HG02938 (cell line): ENCODE results near the gene PIP5K1B.

Source experiments
- ATAC-seq: cut with Tn5 transposase; IDR thresholded peaks from one replicate; pipeline ENCODE4 v1.9.1; 2021; ENCODE audit warnings: mild to moderate bottlenecking, moderate library complexity; ENCODE audit not compliant: unreplicated experiment

Gene PIP5K1B

DNA sequence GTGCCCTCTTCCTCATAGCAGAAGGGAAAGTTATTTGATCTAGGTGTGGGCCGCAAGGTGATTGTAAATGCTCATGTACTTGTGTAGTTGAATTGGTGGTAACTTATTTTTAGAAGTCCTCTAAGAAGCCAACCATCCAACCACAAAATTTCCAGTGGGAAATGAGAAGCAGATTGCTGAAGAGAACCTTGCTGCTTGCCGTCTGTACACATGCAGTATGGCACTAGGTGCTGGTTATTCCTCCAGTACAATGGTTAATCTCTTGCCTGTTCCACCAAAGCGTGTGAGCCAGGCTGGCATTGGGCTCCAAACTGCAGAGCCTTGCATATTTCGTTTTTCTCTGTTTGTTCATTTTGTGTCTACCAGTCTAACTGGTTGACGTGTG lies 28.0 kb downstream of the PIP5K1B start:
- ATAC-seq: no peak

DNA sequence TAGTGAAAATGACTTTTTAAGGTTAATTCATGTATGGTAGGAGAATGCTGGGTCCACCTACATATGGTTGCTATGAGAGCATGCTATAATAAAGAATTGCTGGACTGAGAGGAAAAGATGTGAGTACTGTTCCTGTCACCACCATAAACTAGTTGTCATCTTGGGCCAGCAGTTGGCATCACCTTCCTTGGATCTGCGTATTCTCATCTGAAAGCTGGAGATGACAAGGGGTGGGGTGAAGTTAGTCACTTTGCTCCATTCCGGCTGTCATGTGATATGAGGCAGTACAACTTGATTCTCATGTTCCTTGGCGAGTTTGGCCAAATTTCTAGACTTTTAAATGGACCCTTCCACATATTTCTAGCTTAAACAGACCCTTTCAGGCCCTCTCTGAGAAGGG lies 33.3 kb downstream of the PIP5K1B start:
- ATAC-seq: no peak

DNA sequence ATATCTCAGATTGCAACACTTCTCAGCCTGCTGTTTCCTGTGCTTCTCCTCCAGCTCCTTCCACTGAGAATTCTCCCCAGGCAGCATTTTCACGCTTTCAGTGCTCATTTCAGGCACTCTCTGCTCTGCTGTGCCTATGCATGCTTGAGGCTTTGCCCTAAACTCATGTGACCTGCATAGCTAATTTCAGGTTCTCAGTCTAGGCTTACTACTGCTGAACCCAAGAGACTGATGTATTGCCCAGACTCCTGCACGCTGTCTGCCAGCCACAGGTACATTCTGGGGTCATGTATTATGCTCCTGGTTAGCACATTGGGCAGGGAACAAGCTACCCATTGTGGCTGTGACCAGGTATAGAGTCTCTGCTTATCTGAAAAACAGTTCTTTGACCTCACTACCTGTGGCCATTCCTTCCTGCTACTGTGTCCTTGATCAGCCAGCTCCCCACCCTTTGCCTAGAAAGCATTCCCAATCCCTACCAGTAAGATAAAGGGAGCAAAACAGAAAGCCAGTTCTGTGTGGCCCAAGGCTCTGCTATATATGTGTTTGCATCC lies 34.7 kb downstream of the PIP5K1B start:
- no peak for ATAC-seq

DNA sequence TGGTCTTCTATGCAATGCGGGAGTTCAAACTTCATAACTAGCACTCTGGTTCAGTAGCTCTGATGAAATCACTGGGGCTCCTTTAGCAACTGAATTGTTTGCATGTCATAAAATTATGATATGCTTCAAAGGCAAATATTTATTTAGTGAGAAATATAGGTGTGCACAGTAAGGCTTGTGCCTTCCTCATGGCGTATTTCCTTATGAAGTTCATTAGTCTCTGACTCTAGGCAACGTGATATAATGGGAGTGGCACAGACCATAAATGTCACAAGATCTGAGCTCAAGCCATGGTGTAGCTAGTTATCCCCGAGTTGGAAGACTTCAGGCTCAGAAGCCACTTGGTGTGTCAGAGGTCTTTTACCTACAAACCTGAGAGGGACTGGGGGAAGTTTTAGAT lies 35.5 kb downstream of the PIP5K1B start:
- ATAC-seq: no peak

DNA sequence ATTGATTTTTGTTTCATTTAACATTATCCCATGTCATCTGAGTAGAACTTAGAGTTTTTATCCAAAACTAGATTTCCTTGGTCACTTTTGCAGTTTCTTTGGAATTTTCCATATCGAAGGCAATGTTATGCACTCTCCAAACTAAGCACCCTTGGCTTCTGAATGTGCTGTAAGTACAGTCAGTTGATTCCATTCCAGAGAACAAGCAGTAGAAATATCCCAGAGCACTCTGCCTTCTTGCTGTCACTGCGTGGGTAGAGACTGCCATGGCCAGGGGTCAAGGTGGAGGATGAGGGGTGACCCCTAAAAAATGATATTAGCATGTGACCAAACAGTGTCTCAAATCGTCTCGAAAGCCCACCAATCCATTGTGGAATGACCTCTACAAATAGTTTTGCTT lies 36.2 kb downstream of the PIP5K1B start:
- no peak for ATAC-seq

DNA sequence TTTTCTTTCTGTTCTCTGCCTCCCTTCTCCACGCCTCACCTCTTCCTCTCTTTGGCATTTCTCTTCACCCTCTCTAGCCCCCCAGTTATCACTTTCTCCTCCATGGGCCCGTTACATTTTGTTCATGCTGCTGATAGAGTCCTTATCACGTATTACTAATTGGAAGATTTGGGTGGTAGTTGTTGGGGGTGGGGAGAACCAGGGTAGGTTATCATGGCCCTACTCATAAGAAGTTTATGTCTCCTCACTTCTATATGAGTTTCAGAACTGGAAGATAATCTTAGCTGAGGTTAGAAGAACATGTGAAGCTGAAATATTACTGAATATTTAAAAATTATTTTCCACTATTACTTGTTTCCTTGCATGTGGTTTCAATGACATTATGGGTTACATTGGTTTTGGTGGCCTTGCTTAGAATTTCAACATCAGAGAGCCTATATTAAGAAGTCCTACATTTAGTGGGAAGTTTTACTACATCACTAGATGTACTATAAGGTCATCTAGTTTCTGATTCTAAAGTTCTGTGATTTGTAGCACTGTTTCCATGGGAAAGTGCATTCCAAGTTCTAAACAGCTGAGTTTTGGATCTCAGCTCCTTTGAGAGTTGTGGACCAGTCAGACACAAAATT lies 36.8 kb downstream of the PIP5K1B start:
- no peak for ATAC-seq

DNA sequence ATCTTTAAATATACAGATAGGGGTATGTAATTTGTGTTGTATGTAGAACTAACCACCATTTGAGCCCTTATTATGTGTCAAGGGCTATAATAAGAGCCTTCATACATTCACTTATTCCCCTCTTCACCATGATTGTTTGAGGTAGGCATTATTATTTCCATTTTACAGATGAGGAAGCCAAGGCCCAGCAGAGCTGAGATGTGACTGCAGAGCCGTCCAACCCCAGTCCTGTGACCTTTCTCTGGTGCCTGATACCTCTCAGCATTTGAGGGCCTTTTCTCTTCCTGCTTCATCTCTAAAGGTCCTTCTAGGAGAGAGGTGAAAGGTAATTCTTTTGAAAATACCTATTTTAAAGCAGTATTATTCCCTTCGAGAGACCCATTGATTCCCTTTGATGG lies 37.3 kb downstream of the PIP5K1B start:
- ATAC-seq: no peak

DNA sequence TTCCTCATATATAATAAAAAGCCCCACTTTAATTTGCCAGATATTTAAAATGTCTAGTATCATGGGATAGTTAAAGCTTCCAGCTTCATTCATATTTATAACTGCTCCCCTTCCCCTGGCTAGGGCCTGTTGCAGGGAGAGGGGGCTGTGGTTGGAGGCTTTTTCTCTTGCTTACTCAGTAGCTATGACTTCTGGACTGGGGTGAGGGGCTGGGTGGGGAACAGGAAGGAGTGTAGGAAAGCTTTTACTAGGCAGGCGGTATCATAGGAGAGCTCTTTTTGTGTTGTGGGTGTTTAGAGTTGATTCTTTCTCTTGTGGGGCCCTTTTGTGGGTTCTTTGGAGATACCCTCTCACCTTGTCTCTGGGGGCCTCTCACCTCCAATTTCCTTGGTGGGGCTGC lies 39.4 kb downstream of the PIP5K1B start:
- no peak for ATAC-seq

DNA sequence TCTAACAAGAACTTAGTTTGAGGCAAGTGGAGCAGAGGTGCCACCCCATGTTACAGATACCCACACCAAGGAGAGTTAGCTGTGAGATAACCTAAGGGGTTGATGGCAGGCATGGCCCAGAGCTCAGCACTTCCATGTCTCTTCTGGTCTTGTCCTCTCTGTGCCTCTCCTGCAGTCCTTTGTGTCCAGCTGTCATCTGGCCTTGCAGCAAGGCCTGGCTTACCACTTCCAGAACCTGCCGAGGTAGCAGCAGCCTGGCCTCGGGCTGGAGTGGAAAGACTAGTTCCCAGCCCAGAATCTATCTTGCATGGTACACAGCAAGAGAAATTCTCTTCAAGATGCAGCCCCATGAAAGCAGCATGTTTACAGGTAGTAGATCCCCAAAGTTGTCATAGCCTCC lies 41.5 kb downstream of the PIP5K1B start:
- no peak for ATAC-seq

DNA sequence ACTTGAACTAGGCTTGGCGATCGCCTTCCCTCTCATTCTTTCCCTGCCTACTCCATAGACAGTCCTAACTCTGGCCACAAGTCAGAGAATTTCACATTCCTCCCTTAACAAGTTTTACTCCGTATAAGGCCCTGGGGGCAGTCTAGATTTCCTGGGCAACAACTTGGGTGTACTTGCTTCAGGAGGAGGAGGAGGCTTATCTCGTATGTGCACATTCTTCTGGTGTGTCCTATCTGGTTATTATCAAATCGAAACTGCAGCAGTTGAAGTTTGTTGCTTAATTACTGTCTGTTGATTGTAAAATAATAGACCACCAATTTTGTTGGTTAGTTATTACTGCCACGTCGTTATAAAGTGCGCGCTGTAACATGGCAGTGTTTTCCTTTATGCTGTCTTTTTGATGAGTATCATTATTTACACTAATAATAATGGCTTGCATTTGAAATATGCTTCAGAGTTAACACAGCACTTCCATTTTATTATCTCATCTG lies 42.0 kb downstream of the PIP5K1B start:
- ATAC-seq: no peak

DNA sequence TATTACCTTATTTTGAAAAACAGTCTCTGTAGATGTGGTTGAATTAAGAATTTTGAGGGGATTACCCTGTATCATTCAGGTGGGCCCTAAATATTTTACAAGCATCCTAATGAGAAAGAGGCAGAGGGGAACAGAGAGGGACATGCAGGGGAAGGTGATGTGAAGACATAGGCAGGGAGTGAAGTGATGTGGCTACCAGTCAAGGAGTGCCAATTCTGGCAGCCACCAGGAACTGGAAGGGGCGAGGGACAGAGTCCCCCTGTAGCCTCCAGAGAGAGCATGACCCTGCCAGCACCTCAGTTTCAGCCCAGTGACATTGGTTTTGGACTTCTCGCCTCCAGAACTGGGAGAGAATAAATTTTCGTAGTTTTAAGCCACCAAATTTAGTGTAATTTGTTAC lies 44.1 kb downstream of the PIP5K1B start:
- ATAC-seq: no peak

DNA sequence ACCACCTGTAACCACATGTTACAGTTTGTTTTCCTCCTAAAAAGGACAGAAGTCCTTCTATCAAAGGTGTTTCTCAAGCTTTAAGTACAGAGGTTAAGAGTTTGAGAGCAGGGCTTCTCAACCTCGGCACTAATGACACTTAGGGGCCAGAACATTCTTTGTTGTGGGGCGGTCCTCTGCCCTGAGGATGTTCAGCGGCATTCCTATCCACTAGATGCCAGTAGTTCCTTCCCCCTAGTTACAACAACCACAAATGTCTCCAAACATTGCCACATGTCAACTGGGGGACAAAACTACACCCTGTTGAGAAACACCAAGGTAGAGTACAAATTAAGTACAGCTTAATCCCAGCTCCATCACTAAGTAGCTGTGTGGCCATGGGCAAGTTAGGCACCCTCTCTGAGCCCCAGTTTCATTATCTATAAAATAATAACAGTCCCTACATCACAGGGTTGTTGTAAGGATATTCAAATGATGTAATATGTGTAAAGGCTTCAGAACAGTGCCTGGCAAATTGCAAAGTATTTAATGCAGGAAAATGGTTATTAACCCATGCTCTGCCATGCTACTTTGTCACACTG lies 44.6 kb downstream of the PIP5K1B start:
- ATAC-seq: no peak

DNA sequence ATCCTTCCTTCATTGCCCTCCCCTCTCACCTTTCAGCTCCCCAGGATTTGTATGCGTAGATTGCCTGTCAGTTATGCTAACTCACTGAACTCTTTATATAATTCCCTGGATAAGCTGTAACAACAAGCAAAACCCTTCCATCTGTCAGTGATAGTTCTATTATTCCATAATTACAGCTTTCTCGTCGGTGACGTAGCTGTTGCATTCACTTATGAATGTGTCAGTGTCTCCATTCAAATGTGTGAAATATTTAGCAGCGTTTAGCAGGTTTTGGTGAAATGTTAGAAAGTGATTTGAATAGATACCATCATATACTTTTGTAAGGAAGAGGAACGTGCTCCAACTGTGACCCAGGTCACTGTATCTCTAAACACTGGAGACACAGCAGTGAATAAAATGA lies 45.2 kb downstream of the PIP5K1B start:
- ATAC-seq: no peak

DNA sequence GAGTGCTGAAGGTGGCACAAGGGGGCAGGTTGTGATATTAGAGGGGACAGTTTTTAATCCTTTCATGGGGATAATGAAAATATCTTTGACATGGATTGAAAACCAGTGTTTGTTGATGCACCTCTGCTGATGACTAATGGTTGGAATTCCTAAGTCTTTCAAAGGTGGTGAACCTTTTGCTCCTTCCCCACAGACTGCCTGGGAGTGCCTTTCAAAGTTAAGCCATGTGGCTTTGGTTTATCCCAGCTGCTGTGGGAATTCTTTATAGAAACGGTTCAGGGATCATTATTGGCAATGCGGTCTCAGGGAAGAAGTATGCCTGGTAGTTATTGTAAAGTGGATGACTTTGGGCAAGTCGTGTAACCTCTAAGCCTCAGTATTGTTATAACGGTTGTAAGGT lies 45.7 kb downstream of the PIP5K1B start:
- no peak for ATAC-seq

DNA sequence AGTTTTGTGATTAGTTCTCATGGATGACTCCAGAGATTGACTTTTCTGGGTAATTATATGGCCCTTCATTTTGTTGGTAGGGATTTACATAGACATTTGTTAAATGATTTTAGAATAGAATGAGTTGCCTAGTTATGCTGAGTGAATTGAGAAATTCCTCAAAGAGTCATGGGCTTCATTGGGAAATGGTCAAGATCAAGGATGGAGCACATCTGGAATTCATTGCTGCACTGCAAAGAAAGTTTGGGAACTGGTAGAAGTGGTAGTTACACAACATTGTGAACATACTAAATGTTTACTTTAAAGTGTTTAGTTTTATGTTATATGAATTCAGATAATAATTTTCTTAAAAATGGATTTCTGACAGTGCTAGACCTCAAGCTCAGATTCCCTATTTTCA lies 46.5 kb downstream of the PIP5K1B start:
- ATAC-seq: no peak

DNA sequence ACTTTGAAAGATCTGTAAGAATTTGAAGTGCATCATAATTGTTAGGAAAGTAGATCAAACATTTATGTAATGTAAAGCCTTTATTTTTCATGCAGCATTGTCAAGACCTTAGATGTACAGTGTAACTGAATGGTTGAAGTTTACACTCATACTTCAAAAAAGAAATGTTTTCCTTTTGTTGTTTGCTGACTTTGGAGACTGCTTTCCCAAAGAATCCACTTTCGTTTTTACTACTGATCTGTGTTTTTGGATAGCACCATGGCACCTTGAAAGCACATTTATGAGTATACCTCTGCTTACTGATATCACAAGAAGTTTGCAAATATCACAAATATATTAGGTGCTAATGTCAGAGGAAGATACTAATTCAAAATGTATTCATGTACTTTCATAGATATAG lies 50.0 kb downstream of the PIP5K1B start:
- ATAC-seq: no peak

DNA sequence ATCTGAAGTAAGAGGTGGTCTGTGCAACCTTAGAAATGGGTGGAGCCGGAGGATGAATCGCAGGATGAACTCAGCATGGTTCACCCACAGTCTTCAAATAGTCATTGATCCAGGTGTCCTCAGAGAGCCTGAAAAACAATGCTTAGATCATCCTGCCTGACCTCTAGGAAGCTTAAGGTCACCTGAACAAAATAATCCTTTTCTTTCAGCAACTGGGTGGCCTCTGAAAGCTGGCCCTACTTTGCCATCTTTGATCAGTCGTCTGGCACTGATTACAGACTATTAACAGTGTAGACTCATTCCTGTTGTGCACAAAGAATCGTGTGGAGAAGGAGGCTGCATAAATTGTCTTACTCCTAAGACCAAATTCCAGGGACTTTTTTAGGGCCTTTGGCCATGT lies 50.7 kb downstream of the PIP5K1B start:
- no peak for ATAC-seq

DNA sequence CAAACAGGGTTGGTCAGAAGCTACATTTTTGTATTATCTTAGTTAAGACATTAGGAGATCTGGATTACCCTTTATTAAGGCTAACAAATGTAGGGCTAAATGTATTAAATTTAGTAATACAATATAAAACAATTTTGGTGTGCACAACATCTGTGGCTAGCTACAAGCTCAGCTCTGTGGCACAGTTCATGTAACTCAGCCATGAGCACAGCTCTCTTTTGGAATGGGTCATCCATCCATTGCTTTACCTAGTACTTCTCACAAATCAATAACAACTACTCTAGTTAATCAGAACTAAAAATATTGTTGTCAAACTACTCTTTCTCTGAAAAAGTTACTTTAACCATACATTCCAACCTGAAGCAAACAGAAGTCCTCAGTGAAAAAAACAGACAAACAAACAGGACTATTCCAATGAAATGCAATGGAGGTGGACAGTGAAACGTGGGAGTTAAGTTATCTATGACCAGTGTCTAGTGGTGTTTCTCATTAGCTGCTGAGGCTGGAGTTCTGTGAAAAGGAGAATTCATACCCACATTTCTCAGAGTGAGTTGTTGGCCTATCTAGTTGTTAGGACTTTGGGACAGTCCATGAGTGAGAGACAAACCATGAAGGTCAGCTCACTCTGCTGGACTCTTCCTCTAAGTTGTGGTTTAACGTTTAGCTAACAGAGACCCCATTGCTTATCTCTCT lies 55.1 kb downstream of the PIP5K1B start:
- ATAC-seq: no peak

DNA sequence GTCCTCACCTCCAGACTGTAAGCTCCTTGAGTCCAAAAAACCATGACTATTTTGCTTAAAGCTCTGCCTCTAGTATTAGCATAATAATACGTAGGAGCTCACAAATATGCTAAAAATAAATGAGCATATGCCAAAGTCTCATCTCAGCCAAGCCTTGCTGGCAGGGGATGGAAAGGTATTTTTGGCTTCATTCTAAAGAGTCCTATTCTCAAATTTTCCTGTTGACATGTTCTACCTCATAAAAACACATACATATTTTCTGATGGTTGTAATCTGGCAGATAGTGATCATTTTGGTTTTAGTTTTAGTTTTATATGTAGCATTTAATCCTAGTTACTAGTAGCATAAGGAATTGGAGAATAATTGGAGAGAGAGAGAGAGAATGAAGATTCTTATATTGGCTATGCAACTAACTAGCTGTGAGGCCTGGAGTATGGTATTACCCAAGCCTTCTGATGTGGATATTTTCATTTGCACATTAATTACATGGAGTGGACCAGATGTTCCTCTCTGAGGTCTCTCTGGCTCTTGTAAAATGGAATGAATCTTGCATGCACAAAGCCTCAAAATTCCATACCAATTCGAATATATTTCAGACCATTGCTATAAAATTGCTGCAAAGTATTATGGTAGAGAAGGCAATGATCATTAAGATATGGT lies 55.8 kb downstream of the PIP5K1B start:
- no peak for ATAC-seq

DNA sequence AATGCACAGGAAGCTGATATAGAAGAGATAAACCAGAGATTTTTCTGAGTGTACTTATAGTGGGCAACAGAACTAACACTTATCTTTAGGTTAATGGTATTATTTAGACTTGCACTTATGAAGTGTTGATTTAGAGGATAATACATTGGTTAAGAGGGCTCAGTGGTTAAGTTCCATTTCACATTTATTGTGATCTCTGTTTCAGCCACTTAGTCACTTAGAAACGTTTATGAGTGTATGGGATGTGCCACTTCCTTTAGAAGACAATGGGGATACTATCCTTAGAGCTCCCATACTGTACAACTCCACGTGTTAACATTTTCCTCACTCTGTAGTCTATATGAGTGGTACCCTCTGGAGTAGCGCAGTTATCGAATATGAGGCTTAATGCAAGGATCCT lies 57.5 kb downstream of the PIP5K1B start:
- ATAC-seq: no peak

DNA sequence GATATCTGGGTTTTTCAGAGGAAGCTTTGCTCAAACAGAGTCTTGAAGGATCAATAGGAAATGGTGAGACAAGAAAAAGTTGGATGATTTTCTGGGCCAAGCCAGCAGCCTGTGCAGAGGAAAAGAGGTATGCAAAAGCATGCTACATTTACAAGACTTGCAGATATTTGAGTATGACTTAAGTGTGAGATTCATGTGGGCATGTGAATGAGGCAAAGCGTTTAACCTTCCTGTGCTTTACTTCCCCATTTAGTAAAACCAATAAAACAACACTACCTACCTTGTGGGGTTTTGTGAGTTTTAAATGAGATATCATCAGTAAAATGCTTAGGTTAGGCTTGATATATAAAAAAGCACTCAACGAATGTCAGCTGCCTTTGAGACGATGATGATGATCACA lies 58.1 kb downstream of the PIP5K1B start:
- no peak for ATAC-seq

DNA sequence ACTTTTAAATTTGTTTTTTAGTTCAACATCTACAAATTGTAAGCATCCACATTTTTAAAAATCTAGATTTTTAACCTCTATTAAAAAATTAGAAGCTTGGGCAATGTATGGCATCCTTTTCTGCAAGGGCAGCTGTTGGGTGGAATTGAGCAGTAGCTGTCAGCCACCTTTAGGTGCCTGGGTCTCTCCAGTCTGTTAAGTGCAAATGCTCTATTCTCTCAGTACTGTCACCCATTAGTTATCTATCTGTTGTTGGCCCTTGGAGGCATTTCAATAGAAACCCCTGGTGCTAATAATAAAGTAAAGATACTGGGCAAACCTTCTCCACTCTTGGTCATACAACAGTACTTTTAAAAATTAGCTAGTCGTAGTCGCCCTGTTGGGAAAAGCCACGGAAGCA lies 63.6 kb downstream of the PIP5K1B start:
- no peak for ATAC-seq
